GM10847 (cell line): Measurements from ENCODE around the gene GMPR.

Source experiments
- POLR2A ChIP-seq: IDR thresholded peaks from 2 replicates; pipeline ENCODE4 v1.6.1; 2011; ENCODE audit not compliant: insufficient read length; ENCODE audit errors: extremely low read depth

Gene GMPR

DNA sequence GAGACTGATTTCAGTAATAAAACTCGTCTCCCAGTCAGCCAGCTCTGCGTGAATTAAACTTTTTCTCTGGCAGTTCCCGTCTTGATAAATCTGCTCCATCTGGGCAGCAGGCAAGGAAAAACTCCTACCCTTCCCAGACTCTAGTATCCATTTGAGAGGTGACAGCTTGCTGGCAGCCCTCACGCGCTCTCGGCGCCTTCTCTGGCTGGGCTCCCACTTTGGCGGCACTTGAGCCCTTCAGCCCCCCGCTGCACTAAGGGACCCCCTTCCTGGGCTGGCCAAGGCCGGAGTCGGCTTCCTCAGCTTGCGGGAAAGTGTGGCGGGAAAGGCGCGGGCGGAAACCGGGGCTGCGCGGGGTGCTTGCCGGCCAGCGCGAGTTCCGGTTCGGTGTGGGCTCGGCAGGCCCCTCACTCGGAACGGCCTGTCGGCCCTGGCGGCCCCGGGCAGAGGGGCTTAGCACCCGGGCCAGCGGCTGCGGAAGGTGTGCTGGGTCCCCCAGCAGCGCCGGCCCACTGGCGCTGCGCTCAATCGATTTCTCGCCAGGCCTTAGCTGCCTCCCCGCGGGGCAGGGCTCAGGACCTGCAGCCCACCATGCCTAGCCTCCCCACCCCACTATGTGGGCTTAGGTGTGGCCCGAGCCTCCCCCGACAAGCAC, 21.8 kb upstream of the GMPR start:
- no peak for TF ChIP-seq POLR2A

DNA sequence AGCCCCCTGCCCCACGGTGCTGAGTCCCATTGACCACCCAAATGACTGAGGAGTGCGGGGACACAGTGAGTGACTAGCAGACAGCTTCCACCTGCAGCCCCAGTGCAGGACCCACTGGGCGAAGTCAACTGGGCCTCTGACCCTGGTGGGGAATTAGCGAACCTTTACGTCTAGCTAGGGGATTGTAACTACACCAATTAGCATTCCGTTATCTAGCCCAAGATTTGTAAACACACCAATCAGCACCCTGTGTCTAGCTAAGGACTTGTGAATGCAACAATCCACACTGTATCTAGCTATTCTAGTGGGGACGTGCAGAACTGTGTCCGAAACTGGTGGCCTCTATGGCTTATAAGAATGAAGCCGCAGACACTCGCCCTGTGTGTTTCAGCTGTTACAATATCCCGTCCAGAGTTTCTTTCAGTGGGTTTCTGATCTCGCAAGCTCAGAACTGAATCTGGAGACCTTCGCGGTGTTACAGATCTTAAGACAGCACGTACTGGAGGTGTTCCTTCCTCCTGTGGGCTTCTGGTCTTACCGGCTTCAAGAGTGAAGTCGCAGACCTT, 21.1 kb upstream of the GMPR start:
- TF ChIP-seq POLR2A: no peak

DNA sequence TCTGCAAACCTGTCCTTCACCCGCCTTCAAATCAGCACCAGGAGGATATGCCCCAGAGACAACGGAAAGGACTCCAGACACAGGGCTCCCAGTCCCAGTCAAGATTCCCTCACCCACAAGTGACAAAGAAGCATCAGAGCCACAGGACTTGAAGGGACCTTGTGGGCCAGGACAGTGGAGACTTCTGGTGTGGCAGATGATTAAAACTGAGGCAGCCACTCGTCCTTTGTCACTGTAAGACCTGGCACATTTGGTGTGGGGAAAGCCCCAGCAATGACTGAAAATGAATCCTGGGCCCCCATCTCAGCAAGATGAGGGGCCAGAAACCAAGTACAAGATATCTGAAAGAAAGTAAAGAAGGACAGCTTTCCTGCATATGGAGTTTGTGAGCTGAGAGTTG, 15.6 kb upstream of the GMPR start:
- no peak for TF ChIP-seq POLR2A

DNA sequence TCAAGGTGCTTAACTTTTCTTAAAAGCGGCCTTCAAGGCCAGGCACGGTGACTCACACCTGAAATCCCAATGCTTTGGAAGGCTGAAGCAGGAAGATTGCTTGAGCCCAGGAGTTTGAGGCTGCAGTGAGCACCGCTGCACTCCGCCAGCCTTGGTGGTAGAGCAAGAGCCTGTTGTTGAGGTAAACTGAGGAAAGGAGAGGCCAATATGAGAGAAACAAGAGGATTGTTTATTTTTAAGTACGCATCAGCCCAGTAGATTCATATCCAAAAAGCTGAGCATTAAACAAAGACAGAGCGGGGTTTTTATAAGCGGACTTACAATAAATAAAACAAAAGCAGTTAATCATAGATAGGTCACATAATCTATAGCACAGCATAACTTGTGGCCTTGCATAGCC, 15.0 kb upstream of the GMPR start:
- no peak for TF ChIP-seq POLR2A

DNA sequence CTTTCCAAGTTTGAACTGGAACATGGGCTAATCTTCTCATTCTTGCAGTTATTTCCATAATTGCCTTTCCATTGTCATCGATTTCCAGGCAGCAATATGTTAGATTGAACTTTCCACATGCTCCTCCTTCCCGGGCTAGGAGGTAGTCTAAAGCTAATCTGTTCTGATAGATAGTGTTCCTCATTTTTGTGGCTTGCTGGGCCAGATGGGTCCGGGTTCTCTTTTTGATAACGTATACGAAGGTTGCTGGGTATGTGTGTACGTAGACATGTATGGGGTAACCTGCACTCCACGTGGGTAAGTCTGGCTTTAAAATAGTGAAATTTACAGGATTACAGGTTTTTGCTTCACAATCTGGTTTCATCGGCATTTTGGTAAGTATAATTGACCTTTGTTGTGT, 14.0 kb upstream of the GMPR start:
- no peak for TF ChIP-seq POLR2A

DNA sequence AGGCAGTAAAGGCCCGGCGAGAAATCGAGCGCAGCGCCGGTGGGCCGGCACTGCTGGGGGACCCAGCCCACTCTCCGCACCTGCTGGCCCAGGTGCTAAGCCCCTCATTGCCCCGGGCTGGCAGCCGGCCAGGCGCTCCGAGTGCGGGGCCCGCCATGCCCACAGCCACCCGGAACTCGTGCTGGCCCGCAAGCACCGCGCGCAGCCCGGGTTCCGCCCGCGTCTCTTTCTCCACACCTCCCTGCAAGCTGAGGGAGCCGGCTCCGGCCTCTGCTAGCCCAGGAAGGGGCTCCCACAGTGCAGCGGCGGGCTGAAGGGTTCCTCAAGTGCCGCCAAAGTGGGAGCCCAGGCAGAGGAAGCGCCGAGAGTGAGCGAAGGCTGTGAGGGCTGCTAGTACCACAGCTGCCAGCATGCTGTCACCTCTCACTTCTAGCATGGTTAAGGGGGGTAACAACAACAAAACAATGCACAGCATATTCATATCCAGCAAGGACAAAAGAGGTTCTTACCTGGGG, 11.3 kb upstream of the GMPR start:
- no peak for TF ChIP-seq POLR2A

DNA sequence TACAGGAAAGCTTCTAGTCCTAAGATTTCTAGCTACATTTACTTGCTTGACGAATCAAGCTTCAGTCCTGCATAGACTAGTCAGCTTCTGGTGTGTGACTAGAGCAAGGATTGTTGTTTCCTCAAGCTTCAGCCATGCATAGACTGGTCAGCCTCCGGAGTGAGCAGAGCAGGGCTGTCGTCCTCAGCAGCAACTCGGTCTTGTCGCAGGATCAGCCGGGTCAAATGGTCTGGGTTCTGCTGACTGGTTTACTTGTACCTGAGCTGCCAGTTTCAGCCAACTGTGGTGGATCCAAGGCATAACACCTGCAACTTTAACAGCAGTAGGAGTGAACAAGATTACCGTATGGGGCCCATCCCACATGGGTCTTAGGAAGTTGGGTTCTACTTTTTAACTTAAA, 10.8 kb upstream of the GMPR start:
- TF ChIP-seq POLR2A: no peak

DNA sequence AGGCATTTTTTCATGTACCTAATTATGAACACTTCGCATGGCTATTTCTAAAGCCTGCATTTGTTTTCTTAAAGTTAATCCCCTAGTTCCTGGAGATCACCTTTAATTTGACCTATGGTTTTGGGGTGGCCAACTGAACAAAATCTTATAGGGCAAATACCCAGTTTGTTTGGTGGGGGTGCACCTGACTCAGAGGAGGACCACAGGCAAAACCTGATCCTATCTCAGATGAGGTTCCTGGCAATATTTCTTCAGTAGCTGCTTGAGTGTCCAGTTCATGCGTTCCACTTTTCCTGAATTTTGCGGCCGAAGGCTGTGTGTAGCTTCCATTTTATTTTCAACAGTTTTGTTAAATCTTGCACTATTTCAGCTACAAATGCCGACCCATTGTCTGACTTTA, 10.3 kb upstream of the GMPR start:
- TF ChIP-seq POLR2A: no peak

DNA sequence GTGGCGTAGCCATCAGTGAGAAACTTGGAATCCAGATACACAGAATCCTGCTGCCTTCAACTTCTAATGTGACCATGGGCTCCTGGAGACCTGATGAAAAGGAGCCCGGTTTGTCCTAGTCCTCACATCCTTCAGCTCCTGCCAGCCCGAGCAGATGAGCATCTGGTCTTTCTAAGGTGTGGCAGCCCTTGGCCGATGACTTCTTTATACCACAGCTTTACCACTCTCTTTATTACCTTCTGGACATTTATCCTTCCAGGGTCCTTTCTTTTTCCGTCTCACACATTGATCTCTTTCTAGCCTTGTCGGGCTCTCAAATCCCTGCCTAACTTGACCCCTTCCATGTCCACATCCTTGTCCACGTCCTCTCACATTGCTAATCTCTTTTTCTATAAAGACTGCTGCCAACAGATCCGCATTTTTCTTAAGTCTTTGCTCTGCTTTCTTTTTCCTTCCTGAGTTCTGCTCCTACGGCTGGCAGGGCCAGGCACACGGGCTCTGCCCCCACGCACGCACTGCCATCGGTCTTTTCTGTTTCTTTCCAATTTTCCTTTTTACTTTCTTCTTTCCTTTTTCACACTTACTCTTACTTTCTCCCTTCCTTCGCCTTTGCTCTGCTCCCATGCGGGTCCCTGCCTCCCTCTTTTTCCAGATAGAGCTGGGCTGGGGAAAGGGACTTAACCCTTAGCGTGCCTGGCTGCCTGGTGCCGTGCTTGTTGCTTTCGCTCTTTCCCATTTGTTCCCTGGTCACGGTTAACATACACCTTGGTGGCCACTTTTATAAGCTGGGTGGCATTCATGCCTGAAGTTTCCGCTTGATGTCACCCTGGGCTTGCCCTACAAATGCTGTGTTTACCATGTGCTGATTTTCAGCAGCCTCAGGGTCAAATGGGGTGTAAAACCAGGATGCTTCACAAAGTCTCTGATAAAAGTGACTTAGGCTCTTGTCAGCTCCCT, 9.4 kb upstream of the GMPR start:
- TF ChIP-seq POLR2A: no peak

DNA sequence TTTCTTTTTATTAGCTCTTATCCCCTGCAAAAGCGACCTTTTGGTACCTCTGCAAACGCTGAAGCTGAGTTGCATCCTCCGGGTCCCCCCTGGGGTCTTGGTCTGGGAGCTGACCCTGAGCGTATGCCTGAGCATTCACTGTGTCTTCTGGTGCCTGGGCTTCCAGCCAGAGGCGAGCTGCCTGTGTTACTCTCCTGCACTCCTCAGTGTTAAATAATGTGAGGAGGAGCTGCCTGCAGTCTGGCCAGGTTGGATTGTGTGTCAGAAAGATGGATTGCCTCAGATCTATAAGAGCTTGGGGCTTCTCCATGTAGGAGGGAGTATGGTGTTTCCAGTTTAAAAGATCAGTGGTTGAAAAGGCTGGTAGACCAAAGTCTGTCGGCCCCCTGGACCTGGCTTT, 8.7 kb upstream of the GMPR start:
- no peak for TF ChIP-seq POLR2A

DNA sequence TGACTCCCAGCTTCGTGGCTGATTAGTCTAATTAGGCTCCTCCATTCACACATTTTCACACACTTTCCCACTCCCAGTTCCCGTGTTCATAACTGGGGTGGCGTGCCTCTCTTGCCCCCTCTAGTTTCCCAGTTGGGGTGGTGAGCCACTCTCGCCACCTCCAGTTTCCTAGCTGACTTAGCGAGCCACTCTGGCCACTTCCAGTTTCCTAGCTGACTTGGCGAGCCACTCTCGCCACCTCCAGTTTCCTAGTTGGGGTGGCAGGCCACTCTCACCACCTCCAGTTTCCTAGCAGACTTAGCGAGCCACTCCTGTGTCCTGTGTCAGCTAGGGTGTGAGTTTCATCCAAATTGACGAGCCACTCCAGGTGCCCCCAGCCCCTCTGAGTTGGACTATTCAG, 7.4 kb upstream of the GMPR start:
- TF ChIP-seq POLR2A: no peak

DNA sequence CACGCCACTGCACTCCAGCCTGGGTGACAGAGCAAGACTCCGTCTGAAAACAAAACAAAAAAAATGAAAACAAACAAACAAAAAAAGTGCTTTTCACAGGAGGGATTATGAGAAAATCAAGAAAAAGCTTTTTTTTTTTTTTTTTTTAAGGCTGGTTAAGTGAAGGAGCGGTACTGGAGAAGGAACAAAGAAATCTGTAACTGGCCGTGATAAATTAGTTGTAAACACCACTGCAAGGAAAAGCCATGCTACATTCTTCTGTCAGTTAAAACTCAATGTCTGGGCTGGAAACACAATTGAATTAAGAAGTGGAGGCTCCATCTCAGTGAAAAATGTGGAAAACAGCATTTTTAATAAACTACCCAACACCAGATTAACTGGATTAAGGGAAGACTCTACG, 6.3 kb upstream of the GMPR start:
- TF ChIP-seq POLR2A: no peak

DNA sequence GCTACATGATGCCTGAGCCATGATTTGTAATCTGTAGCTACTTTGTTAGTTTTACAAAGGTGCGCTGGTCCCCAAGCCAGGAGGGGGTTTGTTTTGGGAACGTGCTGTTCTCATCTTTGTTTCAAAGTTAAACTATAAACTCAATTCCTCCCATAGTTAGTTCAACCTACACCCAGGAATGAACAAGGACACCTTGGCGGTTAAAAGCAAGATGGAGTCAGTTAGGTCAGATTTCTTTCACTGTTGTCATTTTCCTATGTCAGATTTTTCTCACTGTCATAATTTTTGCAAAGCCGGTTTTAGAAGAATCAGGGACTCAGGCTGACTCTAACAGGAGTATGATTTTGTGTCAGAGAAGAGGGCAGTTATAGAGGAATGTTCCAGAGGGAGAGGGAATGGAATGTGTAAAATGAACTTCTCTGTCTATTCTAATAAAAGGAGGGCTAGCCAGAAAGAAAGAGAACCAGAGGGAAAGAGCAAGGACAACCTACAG, 2.3 kb upstream of the GMPR start:
- TF ChIP-seq POLR2A: no peak

DNA sequence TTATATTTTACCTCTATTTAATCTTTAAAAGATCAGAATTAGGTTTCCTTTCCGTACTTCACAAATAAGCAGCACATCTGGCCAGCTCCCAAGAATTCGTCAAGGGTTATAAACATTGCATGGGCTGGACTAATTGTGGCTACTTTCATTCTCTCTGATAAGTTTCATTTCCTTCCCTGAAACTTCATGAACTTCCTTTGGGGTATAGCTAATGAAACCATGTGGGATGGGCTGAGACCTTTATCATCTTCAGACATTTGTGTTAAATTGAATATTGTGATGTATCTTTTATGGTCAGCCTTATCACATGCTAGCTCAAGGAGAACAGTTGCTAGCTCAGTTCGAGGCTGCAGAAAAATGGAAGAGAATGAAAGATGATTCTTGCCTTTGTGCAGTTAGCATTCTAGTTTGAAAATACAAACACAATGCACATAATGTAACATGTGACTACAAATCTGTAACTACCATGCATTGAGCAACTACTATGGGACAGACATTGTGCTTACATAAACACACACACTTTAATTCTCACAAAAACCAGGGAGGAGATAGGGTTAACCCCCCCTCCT, 1.7 kb upstream of the GMPR start:
- TF ChIP-seq POLR2A: no peak

DNA sequence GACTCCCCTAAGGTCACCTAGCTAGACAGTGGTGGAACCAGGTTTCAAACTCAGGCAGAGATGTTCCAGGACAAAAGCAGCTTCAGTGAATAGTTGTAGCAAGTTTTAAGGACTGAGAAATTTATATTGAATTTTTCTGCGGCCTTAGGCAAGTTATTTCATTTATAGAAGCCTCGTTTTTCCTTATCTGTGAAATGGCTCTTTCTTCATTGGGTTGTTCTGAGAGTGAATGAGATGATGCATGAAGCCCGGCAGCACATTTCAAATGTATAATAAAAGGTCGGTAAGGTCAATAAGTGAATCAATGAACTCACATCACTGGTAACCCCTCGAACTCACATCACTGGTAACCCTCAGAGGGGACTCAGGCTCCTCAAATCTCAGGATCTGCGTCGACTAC, 1.1 kb upstream of the GMPR start:
- TF ChIP-seq POLR2A: no peak
